ENCODE measurements around the gene VARS2. TPM values are rescaled to one million over a fixed set of nuclear protein-coding genes. Genes with fewer than 3 reads are reported as not detected.
"Not testable (repeated sequence)": the region's sequence is repeated elsewhere in the genome, so short reads cannot be mapped to it uniquely, and the experiment has no call there.

Gene VARS2
- total RNA-seq (34.5 TPM), polyA plus RNA-seq (ENCODE audit: insufficient read depth, low read depth, low replicate concordance) (30.4 TPM)
- long read RNA-seq, donor 1 = 0 reads
- long read RNA-seq, donor 2 = 0 reads
- long read RNA-seq, donor 3, partial matches to known transcripts = 0 of 1 reads
- long read RNA-seq, donor 3, other reads (novel, unspliced or antisense) = 0 of 1 reads
- long read RNA-seq, donor 4, partial matches to known transcripts = 0 of 1 reads
- long read RNA-seq, donor 4, other reads (novel, unspliced or antisense) = 0 of 1 reads
- long read RNA-seq, donor 5 = 0 reads
- long read RNA-seq, donor 6 = 0 reads
- long read RNA-seq, donor 7, partial matches to known transcripts = 16 of 23 reads
- long read RNA-seq, donor 7, other reads (novel, unspliced or antisense) = 7 of 23 reads
- long read RNA-seq, donor 8 = 0 reads
- long read RNA-seq, donor 9 = 0 reads
- long read RNA-seq, donor 10 = 0 reads

- H3K4me1 ChIP-seq (ENCODE audit: control insufficient read depth in 2 of 3, insufficient read depth in 2 of 3, low read depth in 1 of 3, low read length in 3 of 3) = peaks cover 0 to 31% (median 23%) of the 10 kb centered on the region in 3 donors
- peak; percentile 24 for TF ChIP-seq CTCF (IDR thresholded peaks at IDR 0.05; ENCODE audit: borderline replicate concordance, extremely low read depth, insufficient read depth)
- peak within 1 kb of the TSS; percentile 87 to 93 for H3K27ac ChIP-seq (ENCODE audit: low read depth in 2 of 2, low read length in 2 of 2)
- DNase-seq (peak; percentile 96 to 98 (median 97)), FAIRE-seq (no peak)
- peak within 1 kb of the TSS; percentile 57 to 76 (median 67) for H3K4me3 ChIP-seq (ENCODE audit: low read length in 3 of 3)
- H3K9me3 ChIP-seq (ENCODE audit: control insufficient read depth in 2 of 3, insufficient read depth in 1 of 3, low read length in 3 of 3) = no peaks in the 10 kb centered on the region
- intact Hi-C loops (cut with DNase I) = loop anchor here (10.0 kb wide), 1 partner anchor 161 kb away; no protein-coding TSS in a partner anchor
- H3K9ac ChIP-seq (ENCODE audit: low read length in 3 of 3) = peak within 1 kb of the TSS; percentile 42 to 94 (median 67)
- peaks cover 2 to 30% (median 11%) of the 10 kb centered on the region in 3 donors for H3K36me3 ChIP-seq (ENCODE audit: control insufficient read depth in 2 of 3, insufficient read depth in 3 of 3, low read length in 3 of 3)
- no peaks in the 10 kb centered on the region for H3K27me3 ChIP-seq (ENCODE audit: control insufficient read depth, insufficient read depth, low read length)
Measured at GRCh38 chr6:30914076-30914853, at the start of gene VARS2. VARS2 (plus strand) TSS chr6:30914238; CDS start chr6:30914837, 599 bp downstream.

- Histone ChIP-seq H3K4me3 (ENCODE audit: low read length in 3 of 3) (no peak overlapping the region), H3K36me3 (ENCODE audit: control insufficient read depth in 2 of 3, insufficient read depth in 3 of 3, low read length in 3 of 3) (no peaks in the 10 kb centered on the region), H3K27me3 (ENCODE audit: control insufficient read depth, insufficient read depth, low read length) (no peaks in the 10 kb centered on the region), H3K9ac (ENCODE audit: low read length in 3 of 3) (no peak overlapping the region), H3K27ac (ENCODE audit: low read depth in 2 of 2, low read length in 2 of 2) (no peak overlapping the region), H3K9me3 (ENCODE audit: control insufficient read depth in 2 of 3, insufficient read depth in 1 of 3, low read length in 3 of 3) (peaks cover 0 to 3% (median 0%) of the 10 kb centered on the region in 3 donors), H3K4me1 (ENCODE audit: control insufficient read depth in 2 of 3, insufficient read depth in 2 of 3, low read depth in 1 of 3, low read length in 3 of 3) (peaks cover 3 to 5% (median 5%) of the 10 kb centered on the region in 3 donors)
- intact Hi-C loops (cut with DNase I) = no loop called here
- FAIRE-seq (no peak), DNase-seq (no peak)
- no peak for TF ChIP-seq CTCF (IDR thresholded peaks at IDR 0.05; ENCODE audit: borderline replicate concordance, extremely low read depth, insufficient read depth)
Measured at GRCh38 chr6:30864325-30864724, 49.7 kb upstream of the VARS2 start.

- DNase-seq; intact Hi-C loops (cut with DNase I); H3K27ac ChIP-seq (ENCODE audit: low read depth in 2 of 2, low read length in 2 of 2); H3K9ac ChIP-seq (ENCODE audit: low read length in 3 of 3); H3K4me1 ChIP-seq (ENCODE audit: control insufficient read depth in 2 of 3, insufficient read depth in 2 of 3, low read depth in 1 of 3, low read length in 3 of 3); H3K36me3 ChIP-seq (ENCODE audit: control insufficient read depth in 2 of 3, insufficient read depth in 3 of 3, low read length in 3 of 3); H3K4me3 ChIP-seq (ENCODE audit: low read length in 3 of 3); H3K27me3 ChIP-seq (ENCODE audit: control insufficient read depth, insufficient read depth, low read length); FAIRE-seq; H3K9me3 ChIP-seq (ENCODE audit: control insufficient read depth in 2 of 3, insufficient read depth in 1 of 3, low read length in 3 of 3): not testable (repeated sequence)
Measured at GRCh38 chr6:30869241-30869749, 44.7 kb upstream of the VARS2 start.

All from kidney (tissue), 22 donors.